Neural cell (in vitro differentiated cells): ENCODE results near the gene CEACAM8. TPM values are rescaled to one million over a fixed set of nuclear protein-coding genes. Genes with fewer than 3 reads are reported as not detected.
"Not testable (repeated sequence)": the region's sequence is repeated elsewhere in the genome, so short reads cannot be mapped to it uniquely, and the experiment has no call there.

ENCODE experiments used
- H2AFZ ChIP-seq: fragments of 200-600, 300-800 bp; sonication (generic), shearing (Covaris generic); 2 replicates; pipeline ENCODE4 v1.6.0; 2014; ENCODE audit warnings: low read depth, mild to moderate bottlenecking, antibody characterized with exemption, low read length, moderate library complexity
- H3F3A ChIP-seq: fragments of 200-600 bp; shearing (Covaris generic); 2 replicates; pipeline ENCODE4 v1.6.1; 2016; ENCODE audit warnings: mild to moderate bottlenecking, moderate library complexity, mixed read lengths, antibody characterized with exemption, low read length; ENCODE audit not compliant: insufficient read depth, poor library complexity, severe bottlenecking
- H3K27ac ChIP-seq: fragments of 200-600, 300-800 bp; sonication (generic), shearing (Covaris generic); 2 replicates; pipeline ENCODE4 v1.5.1; 2014; ENCODE audit warnings: mild to moderate bottlenecking, low read length, moderate library complexity
- H3K27me3 ChIP-seq: fragments of 300-800, 200-600 bp; sonication (generic), shearing (Covaris generic); 2 replicates; pipeline ENCODE4 v1.6.0; 2014; ENCODE audit warnings: mild to moderate bottlenecking, low read depth, low read length, moderate library complexity; ENCODE audit not compliant: insufficient read depth
- H3K36me3 ChIP-seq: fragments of 300-800, 200-600 bp; sonication (generic), shearing (Covaris generic); 2 replicates; pipeline ENCODE4 v1.5.1; 2014; ENCODE audit warnings: mild to moderate bottlenecking, antibody characterized with exemption, low read length, moderate library complexity; ENCODE audit not compliant: insufficient read depth
- H3K4me2 ChIP-seq: fragments of 300-800, 200-600 bp; sonication (generic), shearing (Covaris generic); 2 replicates; pipeline ENCODE4 v1.6.0; 2014; ENCODE audit warnings: mild to moderate bottlenecking, low read length
- H3K4me3 ChIP-seq: fragments of 300-800, 200-600 bp; sonication (generic), shearing (Covaris generic); 2 replicates; pipeline ENCODE4 v1.5.1; 2014; ENCODE audit warnings: mild to moderate bottlenecking, low read length, moderate library complexity
- H3K79me2 ChIP-seq: fragments of 200-600 bp; shearing (Covaris generic); replicated peaks from 2 replicates; pipeline ENCODE4 v1.6.0; 2014; ENCODE audit warnings: mild to moderate bottlenecking, low read length, moderate library complexity; ENCODE audit not compliant: insufficient read depth
- H3K9ac ChIP-seq: fragments of 300-800, 200-600 bp; sonication (generic), shearing (Covaris generic); 2 replicates; pipeline ENCODE4 v1.6.1; 2016; ENCODE audit warnings: mild to moderate bottlenecking, low read length, mixed read lengths
- H3K9me2 ChIP-seq: fragments of 200-600 bp; shearing (Covaris generic); 2 replicates; pipeline ENCODE4 v1.6.1; 2016; ENCODE audit warnings: mild to moderate bottlenecking, low read length, mixed read lengths; ENCODE audit not compliant: insufficient read depth
- H3K9me3 ChIP-seq: fragments of 200-600, 300-800 bp; sonication (generic), shearing (Covaris generic); 2 replicates; pipeline ENCODE4 v1.6.1; 2016; ENCODE audit warnings: mild to moderate bottlenecking, mixed run types, low read length, moderate library complexity, mixed read lengths
- H4K20me1 ChIP-seq: fragments of 200-600 bp; shearing (Covaris generic); 2 replicates; pipeline ENCODE4 v1.6.1; 2016; ENCODE audit warnings: mild to moderate bottlenecking, mixed run types; ENCODE audit not compliant: insufficient read depth
- CTCF ChIP-seq: fragments of 450-650 bp; IDR thresholded peaks from 2 replicates; pipeline ENCODE4 v1.5.1; 2014; ENCODE audit warnings: antibody characterized with exemption, mild to moderate bottlenecking, moderate library complexity; ENCODE audit not compliant: poor library complexity, severe bottlenecking
- EP300 ChIP-seq: fragments of 450-650 bp; conservative IDR thresholded peaks from 2 replicates; pipeline ENCODE4 v1.6.1; 2014; ENCODE audit warnings: antibody characterized with exemption, mild to moderate bottlenecking, moderate library complexity; ENCODE audit not compliant: poor library complexity, severe bottlenecking
- EZH2 ChIP-seq: fragments of 200-600, 300-800 bp; shearing (Covaris generic), sonication (generic); IDR thresholded peaks from 2 replicates; pipeline ENCODE4 v1.6.1; 2014; ENCODE audit warnings: antibody characterized with exemption, low read length, borderline replicate concordance, mild to moderate bottlenecking; ENCODE audit not compliant: insufficient read depth, poor library complexity, severe bottlenecking
- MXI1 ChIP-seq: fragments of 450-650 bp; conservative IDR thresholded peaks from 2 replicates; pipeline ENCODE4 v1.6.1; 2014; ENCODE audit warnings: antibody characterized with exemption, mild to moderate bottlenecking; ENCODE audit not compliant: poor library complexity, severe bottlenecking
- POLR2AphosphoS5 ChIP-seq: IDR thresholded peaks from 2 replicates; pipeline ENCODE4 v1.6.1; 2012
- RAD21 ChIP-seq: fragments of 450-650 bp; conservative IDR thresholded peaks from 2 replicates; pipeline ENCODE4 v1.6.1; 2014; ENCODE audit warnings: antibody characterized with exemption, mild to moderate bottlenecking, moderate library complexity
- REST ChIP-seq: IDR thresholded peaks from 2 replicates; pipeline ENCODE4 v1.6.1; 2012; ENCODE audit warnings: borderline replicate concordance
- SMC3 ChIP-seq: fragments of 450-650 bp; conservative IDR thresholded peaks from 2 replicates; pipeline ENCODE4 v1.6.1; 2014; ENCODE audit warnings: antibody characterized with exemption, mild to moderate bottlenecking, moderate library complexity; ENCODE audit not compliant: poor library complexity
- TAF1 ChIP-seq: IDR thresholded peaks from 2 replicates; pipeline ENCODE4 v1.6.1; 2012; ENCODE audit warnings: low read depth
- polyA plus RNA-seq: library from polyadenylated mRNA; depleted of rRNA; stranded (reverse); fragments of >200 nt; gene quantifications from 2 replicates; pipeline ENCODE4 v1.2.3, GENCODE V29; 2014

Gene CEACAM8
- polyA plus RNA-seq, 1 donor from 2014 or later, result not detected

GRCh38 chr19:42619271-42619670 is 24.5 kb upstream of the CEACAM8 start:
- Histone ChIP-seq H3F3A (no peaks in the 10 kb centered on the region), H3K9ac (no peak overlapping the region), H4K20me1 (no peaks in the 10 kb centered on the region), H3K9me2 (no peaks in the 10 kb centered on the region), H3K4me2 (no peak overlapping the region), H3K79me2 (no peaks in the 10 kb centered on the region), H3K9me3 (no peaks in the 10 kb centered on the region), H3K36me3 (no peaks in the 10 kb centered on the region), H3K4me3 (no peak overlapping the region), H2AFZ (no peak overlapping the region), H3K27ac (no peak overlapping the region), H3K27me3 (no peaks in the 10 kb centered on the region)
- no peak for TF ChIP-seq CTCF
- TF ChIP-seq TAF1, result no peak
- TF ChIP-seq SMC3, result no peak
- TF ChIP-seq RAD21, result no peak

- Histone ChIP-seq H4K20me1 (no peaks in the 10 kb centered on the region), H3F3A (no peaks in the 10 kb centered on the region), H3K4me2 (no peak overlapping the region), H3K9ac (no peak overlapping the region), H3K36me3 (no peaks in the 10 kb centered on the region), H3K27ac (no peak overlapping the region), H3K27me3 (no peaks in the 10 kb centered on the region), H3K4me3 (no peak overlapping the region), H3K9me3 (no peaks in the 10 kb centered on the region), H3K9me2 (no peaks in the 10 kb centered on the region), H3K79me2 (no peaks in the 10 kb centered on the region), H2AFZ (no peak overlapping the region)
- no peak for TF ChIP-seq TAF1
- TF ChIP-seq MXI1, result no peak
- no peak for TF ChIP-seq REST
- no peak for TF ChIP-seq POLR2AphosphoS5
- TF ChIP-seq RAD21, result no peak
- no peak for TF ChIP-seq SMC3
- TF ChIP-seq EP300, result no peak
- no peak for TF ChIP-seq EZH2
- TF ChIP-seq CTCF, result no peak
These were observed 18.9 kb upstream of the CEACAM8 start for GRCh38 chr19:42613666-42614065.

GRCh38 chr19:42610401-42610915 is 15.7 kb upstream of the CEACAM8 start:
- not testable (repeated sequence) for H3K9me2 ChIP-seq, H2AFZ ChIP-seq

More at GRCh38 chr19:42610401-42610915, 15.7 kb upstream of the CEACAM8 start:
- not testable (repeated sequence) for H3F3A ChIP-seq, H3K79me2 ChIP-seq, H3K27me3 ChIP-seq, H3K36me3 ChIP-seq, H4K20me1 ChIP-seq, H3K4me3 ChIP-seq, H3K9me3 ChIP-seq, H3K9ac ChIP-seq, H3K4me2 ChIP-seq, H3K27ac ChIP-seq
